Glomerular endothelial cell (primary cell): ENCODE results near the gene ADAMTS12. TPM values are rescaled to one million over a fixed set of nuclear protein-coding genes. Genes with fewer than 3 reads are reported as not detected.

ENCODE experiments used
- DNase-seq: peaks from one replicate; pipeline ENCODE4 v3.0.0-alpha.2; 2011; ENCODE audit warnings: low read depth, low spot score; ENCODE audit errors: extremely low read depth
- total RNA-seq: library from RNA; depleted of rRNA; stranded (reverse); fragments of >200 nt; gene quantifications from 2 replicates; pipeline ENCODE4 v1.2.3, GENCODE V29; 2015

The ADAMTS12 gene
- total RNA-seq, 1 donor from 2014 or later: 10.9 TPM

GRCh38 chr5:33852319-33852718, 39.5 kb downstream of the ADAMTS12 start:
- DNase-seq: no peak

DNA sequence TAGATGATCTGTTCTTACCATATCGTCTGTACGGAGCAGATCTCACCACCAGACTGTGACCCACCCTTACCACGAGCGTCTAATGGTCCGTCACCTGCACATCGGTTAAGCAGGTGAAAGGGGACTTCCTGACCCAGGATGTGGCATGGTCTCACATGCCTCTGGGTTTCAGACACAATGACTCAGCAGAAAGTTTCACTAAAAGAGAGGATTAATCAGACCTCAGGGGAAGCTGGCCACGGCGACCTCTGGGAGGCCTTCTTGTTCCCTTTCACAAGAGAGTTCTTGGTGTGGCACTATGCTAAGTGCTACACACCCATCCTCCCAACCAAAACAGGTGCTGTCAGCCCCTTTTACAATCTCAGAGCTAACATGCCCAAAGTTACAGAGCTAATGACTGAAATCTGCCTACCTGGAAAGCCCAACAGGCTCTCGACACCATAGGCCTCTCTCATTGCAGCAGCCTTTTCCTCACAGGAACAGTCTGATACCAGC, 41.6 kb downstream of the ADAMTS12 start:
- DNase-seq: no peak

DNA sequence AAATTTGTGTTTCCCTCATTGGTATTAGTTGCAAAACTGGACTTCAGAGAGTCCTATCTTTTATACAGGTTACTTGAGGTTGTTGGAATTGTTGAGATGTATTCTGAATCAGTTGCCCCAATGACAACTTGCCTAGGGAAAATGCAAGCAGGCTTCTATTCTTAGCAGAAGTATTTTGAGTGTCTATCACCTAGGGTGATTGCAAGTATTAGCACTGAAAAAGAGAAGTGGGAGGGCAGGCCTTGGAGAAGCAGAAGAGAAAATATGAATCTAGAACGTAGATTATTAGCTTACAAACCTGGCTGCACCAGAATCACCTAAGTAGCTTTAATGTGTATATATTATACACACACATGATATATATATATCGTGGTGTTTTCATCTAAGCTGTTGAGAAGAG, 43.2 kb downstream of the ADAMTS12 start:
- DNase-seq: no peak

GRCh38 chr5:33846851-33847250, 44.9 kb downstream of the ADAMTS12 start:
- no peak for DNase-seq

- no peak for DNase-seq
Measured at GRCh38 chr5:33843579-33843978, 48.2 kb downstream of the ADAMTS12 start.

GRCh38 chr5:33842456-33842855, 49.3 kb downstream of the ADAMTS12 start:
- DNase-seq: no peak

DNA sequence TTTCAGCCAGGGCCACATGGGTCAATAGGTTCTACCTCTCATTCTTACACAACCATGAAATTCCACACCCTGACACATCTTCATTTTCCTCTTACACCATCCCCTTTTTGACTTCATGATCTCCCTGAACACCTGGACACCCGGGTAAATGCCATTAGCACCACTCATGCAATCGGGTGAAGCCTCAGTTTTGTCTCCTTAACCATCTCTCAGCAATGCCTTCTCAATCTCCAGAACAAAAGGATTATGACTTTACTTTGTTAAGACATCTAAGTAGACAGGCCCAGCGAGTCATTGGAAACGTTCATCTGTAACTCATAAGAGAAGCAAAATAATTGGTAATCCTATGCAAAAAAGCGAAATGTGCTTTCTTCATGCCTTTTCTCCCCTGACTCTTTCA, 49.9 kb downstream of the ADAMTS12 start:
- no peak for DNase-seq

GRCh38 chr5:33840927-33841547, 50.8 kb downstream of the ADAMTS12 start:
- no peak for DNase-seq

DNA sequence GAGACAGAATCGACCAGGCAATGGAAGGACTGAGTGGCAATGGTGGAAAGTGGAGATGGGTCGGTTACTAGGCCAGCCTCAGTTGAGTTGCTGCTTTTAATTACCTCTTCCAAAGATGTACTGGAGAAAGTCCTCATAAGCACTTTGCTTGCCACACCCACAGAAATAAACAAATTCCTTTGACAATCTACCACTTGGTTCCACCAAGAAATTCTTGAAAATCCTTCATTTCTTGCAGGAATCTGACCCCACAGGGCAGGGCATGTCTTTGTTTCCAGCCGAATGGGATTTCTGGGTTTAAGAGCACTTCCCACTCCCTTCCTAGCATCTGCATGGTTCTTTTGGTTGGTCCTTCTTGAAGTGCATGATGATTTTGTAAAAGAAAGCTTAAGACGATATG, 54.5 kb downstream of the ADAMTS12 start:
- DNase-seq: no peak

DNA sequence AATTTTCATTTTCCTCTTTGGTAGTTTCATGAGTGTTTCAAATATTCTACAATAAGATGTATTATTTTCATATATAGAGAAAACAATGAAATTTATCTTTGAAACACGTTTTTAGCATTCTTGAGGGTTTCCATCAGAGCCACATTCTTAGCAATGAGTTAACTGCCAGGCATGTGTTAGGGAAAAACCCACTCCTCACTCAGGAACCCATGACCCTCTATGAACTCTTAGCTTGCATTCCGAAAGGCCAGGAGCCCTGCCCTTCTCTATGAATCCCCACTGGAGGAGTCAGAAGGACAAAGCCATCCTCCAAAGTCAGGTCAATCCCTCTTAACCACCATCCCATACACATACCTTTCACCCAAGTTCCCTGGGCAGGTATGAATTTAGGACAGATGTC, 57.5 kb downstream of the ADAMTS12 start:
- DNase-seq: no peak

DNA sequence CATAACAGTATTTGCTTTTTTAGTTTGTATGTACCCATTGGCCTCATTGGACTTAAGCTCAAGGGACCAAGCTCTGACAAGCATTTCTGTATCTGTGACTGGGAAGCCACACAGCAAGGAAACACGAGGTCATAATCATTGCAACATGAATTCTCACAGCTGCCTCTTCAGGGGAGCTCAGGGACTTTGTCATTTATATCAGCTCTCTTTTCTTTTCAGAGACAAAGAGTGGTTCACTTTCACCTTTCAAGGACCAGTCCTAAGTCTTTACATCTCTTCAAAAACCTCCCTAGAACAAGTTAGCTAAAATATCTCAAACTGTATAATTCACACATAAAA, 58.6 kb downstream of the ADAMTS12 start:
- no peak for DNase-seq

GRCh38 chr5:33832404-33833236, 59.2 kb downstream of the ADAMTS12 start:
- no peak for DNase-seq

DNA sequence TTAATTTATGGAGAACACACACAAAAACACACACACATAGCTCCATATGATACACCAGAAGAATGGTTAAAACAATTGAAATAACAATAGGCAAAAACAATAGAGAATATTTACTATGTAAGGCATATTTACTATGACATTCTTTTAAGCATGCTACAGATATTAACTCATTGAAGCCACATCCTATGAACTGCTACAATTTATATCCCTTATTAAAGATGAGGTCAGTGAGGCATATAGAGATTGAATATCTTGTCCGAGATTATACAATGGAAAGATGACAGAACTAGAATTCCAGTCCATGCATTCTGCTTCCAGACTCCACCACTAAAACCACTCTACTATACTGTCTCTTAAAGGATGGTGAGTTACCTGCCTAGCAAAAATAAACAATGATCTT, 60.7 kb downstream of the ADAMTS12 start:
- no peak for DNase-seq

DNA sequence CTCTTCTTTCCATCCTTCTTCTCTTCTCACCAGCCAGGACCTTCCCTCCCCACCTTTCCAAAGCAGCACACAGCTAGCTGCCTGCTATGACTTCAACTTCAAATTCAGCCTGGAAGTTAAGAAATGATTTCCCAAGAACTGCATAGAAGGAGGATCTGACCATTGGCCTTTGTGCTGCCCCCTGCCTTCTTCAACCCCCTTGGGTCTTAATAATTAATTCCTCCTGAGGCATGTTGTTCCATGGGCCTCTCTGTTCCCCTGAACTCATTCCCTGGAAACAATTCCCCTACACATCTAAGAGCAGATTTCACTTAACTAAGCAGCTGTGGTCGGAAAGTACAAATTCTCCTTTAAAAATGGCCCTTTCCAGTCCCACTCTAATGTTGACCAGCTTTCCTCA, 62.4 kb downstream of the ADAMTS12 start:
- no peak for DNase-seq

GRCh38 chr5:33828626-33829308, 63.0 kb downstream of the ADAMTS12 start:
- DNase-seq: no peak

DNA sequence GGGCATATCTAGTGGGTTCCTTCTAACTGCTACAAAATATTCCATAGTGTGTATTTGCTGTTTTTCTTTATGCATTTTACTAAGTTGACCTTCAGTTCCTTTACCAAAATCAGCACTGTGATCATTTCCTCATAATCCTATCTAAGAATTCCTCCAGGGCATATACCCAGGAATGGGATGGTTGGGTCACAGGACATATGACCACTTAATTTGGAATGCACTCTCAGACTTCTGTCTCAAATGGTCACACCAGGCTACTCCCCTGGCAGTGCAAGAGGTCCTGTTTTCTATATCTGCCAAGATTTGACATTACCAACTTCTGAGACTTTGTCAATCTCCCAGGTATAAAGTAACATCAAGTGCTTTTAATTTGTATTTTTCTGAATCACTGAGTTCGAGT, 63.9 kb downstream of the ADAMTS12 start:
- DNase-seq: no peak

- DNase-seq: no peak
Measured at GRCh38 chr5:33827018-33827707, 64.6 kb downstream of the ADAMTS12 start.

DNA sequence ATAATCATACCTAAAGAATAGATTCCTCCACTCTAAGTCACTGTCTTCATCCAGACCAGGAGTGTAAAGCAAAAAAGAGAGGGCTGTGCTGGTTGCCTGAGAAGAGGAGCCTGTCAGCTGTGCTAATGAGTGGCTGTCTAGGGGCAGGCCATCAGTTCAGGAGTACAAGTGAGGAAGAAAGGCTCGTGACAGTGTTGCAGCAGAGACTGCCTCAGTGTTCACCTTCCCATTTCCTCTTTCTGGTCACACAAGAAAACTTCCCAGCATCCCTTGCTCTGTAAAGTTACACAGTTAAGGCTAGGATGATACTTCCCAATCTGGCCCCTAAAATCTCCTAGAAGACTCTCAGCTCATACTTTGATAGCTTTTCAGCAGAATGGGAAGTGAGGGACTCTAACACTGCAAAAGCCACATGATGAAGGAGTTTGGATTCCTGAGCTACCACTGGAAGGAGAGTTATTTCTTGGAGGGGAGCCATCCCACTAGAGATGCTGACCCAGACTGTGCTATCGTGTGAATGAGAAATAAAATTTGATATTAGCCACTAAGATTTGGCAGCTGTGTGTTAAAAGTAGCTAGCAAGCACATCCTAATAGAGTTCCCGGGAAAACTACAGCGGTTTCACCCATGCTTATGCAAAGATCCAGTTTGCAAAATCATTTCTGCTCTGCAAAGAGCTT, 67.1 kb downstream of the ADAMTS12 start:
- DNase-seq: no peak

DNA sequence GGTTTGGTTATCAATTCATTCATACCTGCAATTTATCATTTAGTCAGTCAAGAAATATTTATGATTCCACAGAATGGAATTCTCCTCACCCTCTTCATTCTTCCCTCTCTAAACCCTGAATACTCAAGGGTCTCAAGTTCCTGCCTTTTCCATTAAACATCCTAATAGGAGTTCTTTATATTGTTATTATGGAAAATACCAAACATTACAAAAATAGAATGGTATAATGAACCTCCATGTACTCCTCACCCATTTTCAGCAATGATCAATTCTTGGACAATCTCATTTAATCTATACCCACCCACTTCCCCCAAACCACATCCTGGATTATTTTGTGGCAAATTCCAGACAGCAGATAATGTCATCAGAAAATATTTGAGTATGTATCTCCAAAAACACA, 74.5 kb downstream of the ADAMTS12 start:
- DNase-seq: no peak

GRCh38 chr5:33816791-33817190, 75.0 kb downstream of the ADAMTS12 start:
- DNase-seq: peak; percentile 48

DNA sequence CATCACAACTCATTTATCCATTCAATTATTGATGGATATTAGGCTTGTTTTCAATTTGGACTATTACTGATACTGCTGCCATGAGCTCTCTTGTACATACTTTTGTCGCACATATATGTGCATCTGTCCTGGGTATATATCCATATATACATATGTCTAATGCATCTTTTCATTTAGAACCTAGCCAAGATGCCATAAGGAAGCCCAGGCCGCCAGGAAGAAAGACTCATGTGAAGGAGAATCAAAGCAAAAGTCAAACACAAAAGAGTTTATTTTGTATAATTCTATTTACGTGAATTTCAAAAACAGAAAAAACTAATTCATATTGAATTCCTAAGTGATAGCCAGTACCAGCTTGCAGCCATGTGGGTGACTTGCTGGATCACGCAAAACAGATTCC, 79.0 kb downstream of the ADAMTS12 start:
- no peak for DNase-seq
